GM12878 (cell line): Measurements from ENCODE around the gene CASP4. TPM values are rescaled to one million over a fixed set of nuclear protein-coding genes. Genes with fewer than 3 reads are reported as not detected.

Source experiments
- ATAC-seq: fragments of 200-7000 bp; cut with Tn5 transposase; 3 replicates; pipeline ENCODE4 v1.9.1; 2020; ENCODE audit warnings: mild to moderate bottlenecking, moderate library complexity
- BruUV-seq: library from RNA; stranded (reverse); fragments of 400-500 nt; replicated peaks from 2 replicates; lab custom pipeline; 2021; lab: Mats Ljungman, UMichigan
- CTCF ChIA-PET: fragments of 300-600 bp; sonication (Branson Sonifier 250); formaldehyde crosslinking; extraction: SDS; loops from one replicate; lab custom pipeline; 2021; ENCODE audit warnings: inconsistent platforms; lab: Yijun Ruan, JAX
- POLR2A ChIA-PET: fragments of 350-600 bp; formaldehyde crosslinking; extraction: SDS; loops from one replicate; lab custom pipeline; 2021; ENCODE audit warnings: inconsistent platforms; lab: Charles Lee
- RAD21 ChIA-PET: fragments of 300-600 bp; sonication (Branson Sonifier 250); formaldehyde crosslinking; loops from one replicate; lab custom pipeline; 2023; ENCODE audit warnings: antibody characterized with exemption; ENCODE audit not compliant: unreplicated experiment; lab: Charles Lee
- SMC1A ChIA-PET: fragments of 300-600 bp; sonication (Branson Sonifier 250); formaldehyde crosslinking; loops from one replicate; lab custom pipeline; 2023; ENCODE audit not compliant: unreplicated experiment, uncharacterized antibody; lab: Charles Lee
- DNase-seq: peaks from one replicate; pipeline ENCODE4 v3.0.0-alpha.2; 2011; ENCODE audit warnings: low read depth, low spot score
- FAIRE-seq: peaks from 3 replicates; lab custom pipeline; 2011; peaks lifted over from hg19 to GRCh38; lab: Jason Lieb, UNC
- H2AFZ ChIP-seq: 2 replicates; pipeline ENCODE4 v1.6.0; 2011; ENCODE audit warnings: low read depth, low read length, control low read depth; ENCODE audit not compliant: control insufficient read depth
- H3K27ac ChIP-seq: 2 replicates; pipeline ENCODE4 v1.5.1; 2011; ENCODE audit warnings: control low read depth; ENCODE audit not compliant: control insufficient read depth, insufficient read depth
- H3K27me3 ChIP-seq, 2 experiments: replicated peaks in 1 of 2; 2 replicates each; pipeline versions ENCODE4 v1.6.0 to v1.6.1; 2011; ENCODE audit warnings: low read length in 1 of 2; ENCODE audit not compliant: control insufficient read depth in 2 of 2, insufficient read depth in 2 of 2
- H3K36me3 ChIP-seq, 2 experiments: 2 replicates each; pipeline ENCODE4 v1.5.1; 2011; ENCODE audit warnings: low read length in 1 of 2; ENCODE audit not compliant: control insufficient read depth in 2 of 2, insufficient read depth in 2 of 2
- H3K4me1 ChIP-seq: 2 replicates; pipeline ENCODE4 v1.6.1; 2011; ENCODE audit warnings: mild to moderate bottlenecking, low read length, moderate library complexity, mixed read lengths; ENCODE audit not compliant: control insufficient read depth, insufficient read depth
- H3K4me2 ChIP-seq: 2 replicates; pipeline ENCODE4 v1.6.0; 2011; ENCODE audit warnings: control low read depth; ENCODE audit not compliant: control insufficient read depth, insufficient read depth
- H3K4me3 ChIP-seq: fragments of 200-600 bp; sonication (generic); 2 replicates; pipeline ENCODE4 v1.5.1; 2016
- H3K79me2 ChIP-seq: 2 replicates; pipeline ENCODE4 v1.6.0; 2011; ENCODE audit warnings: low read length; ENCODE audit not compliant: control insufficient read depth, insufficient read depth
- H3K9ac ChIP-seq: 2 replicates; pipeline ENCODE4 v1.8.0; 2011; ENCODE audit warnings: low read length, control low read depth, mixed read lengths; ENCODE audit not compliant: control insufficient read depth, insufficient read depth
- H3K9me3 ChIP-seq: replicated peaks from 3 replicates; pipeline ENCODE4 v1.5.1; 2011; ENCODE audit warnings: mild to moderate bottlenecking, low read length; ENCODE audit not compliant: control insufficient read depth, insufficient read depth
- H4K20me1 ChIP-seq: 2 replicates; pipeline ENCODE4 v1.6.0; 2011; ENCODE audit not compliant: control insufficient read depth, insufficient read depth
- CHD4 ChIP-seq: fragments of 200-600 bp; sonication (generic); IDR thresholded peaks from 2 replicates; pipeline ENCODE4 v1.6.1; 2016; ENCODE audit warnings: mild to moderate bottlenecking
- ELK1 ChIP-seq: IDR thresholded peaks from 2 replicates; pipeline ENCODE4 v1.6.1; 2012; ENCODE audit warnings: low read depth, low read length, improper control_type of control experiment
- HDAC2 ChIP-seq: fragments of 200-600 bp; sonication (generic); IDR thresholded peaks from 2 replicates; pipeline ENCODE4 v1.6.1; 2017
- KAT2A ChIP-seq: conservative IDR thresholded peaks from 2 replicates; pipeline ENCODE4 v1.6.1; 2011; ENCODE audit warnings: low read depth, low read length; ENCODE audit not compliant: control insufficient read depth
- SMAD5 ChIP-seq: IDR thresholded peaks from 2 replicates; pipeline ENCODE4 v1.6.1; 2016; ENCODE audit warnings: antibody characterized with exemption, low read depth
- ZNF207 ChIP-seq: fragments of 450-650 bp; IDR thresholded peaks from 2 replicates; pipeline ENCODE4 v1.6.1; 2014; ENCODE audit warnings: antibody characterized with exemption, mild to moderate bottlenecking, borderline replicate concordance
- WGBS: methylation state at CpG from one replicate; pipeline ENCODE4 v1.1.6; 2016; ENCODE audit warnings: low lambda C conversion rate; ENCODE audit not compliant: insufficient replicate concordance, insufficient coverage; ENCODE audit errors: missing lambda C conversion rate; 5-methylcytosine and 5-hydroxymethylcytosine counted together
- in situ Hi-C: fragments of 300-500 bp; cut with MboI; formaldehyde crosslinking; loops from 9 replicates; pipeline ENCODE4 v1.14.3; 2018; ENCODE audit warnings: mixed read lengths
- intact Hi-C: fragments of 100-400 bp; cut with micrococcal nuclease; formaldehyde crosslinking; loops from one replicate; pipeline ENCODE4 v1.14.2; 2022; ENCODE audit not compliant: unreplicated experiment
- polyA plus RNA-seq, 11 experiments: library from polyadenylated mRNA; depleted of rRNA in 4 of 11; unstranded in 6 of 11; stranded (reverse) in 5 of 11; fragments of >200 nt; fragmentation: Nextera tagmentation in 4 of 11; fragmentation: Illumina TruSeq in 1 of 11; extraction: Ambion mirVana in 4 of 11; extraction: Trizol in 1 of 11; gene quantifications; 1 replicate in 1 of 11; 2 replicates in 10 of 11; pipeline versions ENCODE4 v1.2.1 to v1.2.3, GENCODE V29; 2011 to 2016; ENCODE audit warnings: inconsistent platforms in 2 of 11, missing spikeins in 2 of 11, low read depth in 1 of 11
- total RNA-seq, 4 experiments: library from RNA; depleted of rRNA in 3 of 4; stranded (reverse); fragments of >200 nt in 3 of 4; fragmentation: Illumina TruSeq in 1 of 4; extraction: Trizol in 1 of 4; gene quantifications; 2 replicates each; pipeline versions ENCODE4 v1.2.1 to v1.2.3, GENCODE V29; 2013 to 2021
- TF ChIP-seq, protein P1 (sequence below): fragments of 450-650 bp; IDR thresholded peaks from 2 replicates; pipeline ENCODE4 v1.6.1; 2017; ENCODE audit warnings: mild to moderate bottlenecking, low read depth, inconsistent platforms; ENCODE audit not compliant: poor library complexity, severe bottlenecking
- TF ChIP-seq, protein P2 (sequence below): IDR thresholded peaks from 2 replicates; pipeline ENCODE4 v1.6.1; 2011; ENCODE audit warnings: borderline replicate concordance, low read depth, mild to moderate bottlenecking, moderate library complexity, low read length; ENCODE audit not compliant: insufficient read depth, poor library complexity, severe bottlenecking
- TF ChIP-seq, protein P3 (sequence below), 3 experiments: IDR thresholded peaks in 2 of 3; conservative IDR thresholded peaks in 1 of 3; 2 replicates each; pipeline ENCODE4 v1.5.1; 2011; ENCODE audit warnings: low read depth in 3 of 3, low read length in 3 of 3, mild to moderate bottlenecking in 3 of 3, control low read depth in 2 of 3, moderate library complexity in 2 of 3, inconsistent platforms in 1 of 3, mixed read lengths in 1 of 3; ENCODE audit not compliant: control insufficient read depth in 2 of 3, insufficient read depth in 1 of 3; ENCODE audit errors: extremely low read depth in 1 of 3

The CASP4 gene
- total and polyA plus RNA-seq, 10 of the 15 experiments (the other 5 are each of a cell fraction or from before 2014, with no cell fraction given): 25.3 to 113 (median 50.0) TPM

DNA sequence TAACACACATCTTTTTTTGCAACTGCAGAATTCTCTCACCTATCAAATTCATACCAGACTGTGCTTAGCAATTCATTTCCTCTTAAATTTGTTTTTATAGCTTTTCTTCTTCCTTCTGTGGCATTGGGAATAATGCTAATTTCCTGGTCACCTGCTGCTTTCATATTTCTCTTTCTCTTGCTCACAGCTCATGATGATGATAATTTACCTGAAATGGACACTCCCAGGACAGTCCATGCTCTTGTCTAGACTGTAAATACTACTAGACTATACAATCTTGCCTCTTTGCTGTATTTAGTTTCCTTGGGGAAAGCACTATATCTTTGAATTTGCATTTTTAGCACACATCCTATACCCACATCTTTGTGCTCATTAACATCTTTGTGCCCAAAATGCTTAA, 39.1 kb upstream of the CASP4 start:
- Histone ChIP-seq H3K27me3 (no peaks in the 10 kb centered on the region), H3K36me3 (no peaks in the 10 kb centered on the region), H3K9ac (no peak overlapping the region), H3K4me3 (no peak overlapping the region), H3K79me2 (no peaks in the 10 kb centered on the region), H3K4me1 (no peaks in the 10 kb centered on the region), H3K9me3 (no peaks in the 10 kb centered on the region), H3K4me2 (no peak overlapping the region), H3K27ac (no peak overlapping the region), H4K20me1 (no peaks in the 10 kb centered on the region), H2AFZ (no peak overlapping the region)
- ATAC-seq (no peak), DNase-seq (no peak), FAIRE-seq (no peak)
- TF ChIP-seq KAT2A: no peak
- no peak for TF ChIP-seq SMAD5
- intact Hi-C loops (no loop called here), in situ Hi-C loops (loop anchor here (10.0 kb wide), 1 partner anchor 393 kb away; no protein-coding TSS in a partner anchor)
- CTCF ChIA-PET: interaction anchor here (1.5 kb wide), 1 partner anchor 60 kb away, joined by 4 read pairs; no protein-coding TSS in a partner anchor
- SMC1A ChIA-PET: interaction anchor here (0.7 kb wide), 1 partner anchor 855 kb away, joined by 3 read pairs; no protein-coding TSS in a partner anchor
- POLR2A ChIA-PET: no interaction called here
- RAD21 ChIA-PET: no interaction called here
- no TSS peak for BruUV-seq

DNA sequence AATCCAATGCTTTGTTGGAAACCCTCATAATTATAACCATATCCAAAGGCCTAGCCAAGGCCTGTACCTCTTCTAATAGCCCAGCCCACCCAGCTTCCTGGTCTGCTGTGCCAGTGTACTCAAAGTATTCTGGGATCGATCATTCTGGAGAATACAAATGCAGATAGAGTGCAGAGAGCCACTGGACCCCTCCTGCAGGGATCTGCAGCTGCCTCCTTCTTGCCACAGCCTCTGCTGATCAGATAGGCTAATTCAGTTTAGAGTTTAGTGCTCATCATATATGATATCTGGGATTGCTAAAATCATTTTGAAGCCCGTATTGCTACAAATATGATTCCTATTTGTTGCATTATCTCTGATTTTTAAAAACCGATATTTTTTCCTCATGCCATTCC, 37.1 kb upstream of the CASP4 start:
- H3K4me2 ChIP-seq: no peak overlapping the region
- TF ChIP-seq, protein P1, sequence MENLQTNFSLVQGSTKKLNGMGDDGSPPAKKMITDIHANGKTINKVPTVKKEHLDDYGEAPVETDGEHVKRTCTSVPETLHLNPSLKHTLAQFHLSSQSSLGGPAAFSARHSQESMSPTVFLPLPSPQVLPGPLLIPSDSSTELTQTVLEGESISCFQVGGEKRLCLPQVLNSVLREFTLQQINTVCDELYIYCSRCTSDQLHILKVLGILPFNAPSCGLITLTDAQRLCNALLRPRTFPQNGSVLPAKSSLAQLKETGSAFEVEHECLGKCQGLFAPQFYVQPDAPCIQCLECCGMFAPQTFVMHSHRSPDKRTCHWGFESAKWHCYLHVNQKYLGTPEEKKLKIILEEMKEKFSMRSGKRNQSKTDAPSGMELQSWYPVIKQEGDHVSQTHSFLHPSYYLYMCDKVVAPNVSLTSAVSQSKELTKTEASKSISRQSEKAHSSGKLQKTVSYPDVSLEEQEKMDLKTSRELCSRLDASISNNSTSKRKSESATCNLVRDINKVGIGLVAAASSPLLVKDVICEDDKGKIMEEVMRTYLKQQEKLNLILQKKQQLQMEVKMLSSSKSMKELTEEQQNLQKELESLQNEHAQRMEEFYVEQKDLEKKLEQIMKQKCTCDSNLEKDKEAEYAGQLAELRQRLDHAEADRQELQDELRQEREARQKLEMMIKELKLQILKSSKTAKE: no peak
- TF ChIP-seq, protein P2, sequence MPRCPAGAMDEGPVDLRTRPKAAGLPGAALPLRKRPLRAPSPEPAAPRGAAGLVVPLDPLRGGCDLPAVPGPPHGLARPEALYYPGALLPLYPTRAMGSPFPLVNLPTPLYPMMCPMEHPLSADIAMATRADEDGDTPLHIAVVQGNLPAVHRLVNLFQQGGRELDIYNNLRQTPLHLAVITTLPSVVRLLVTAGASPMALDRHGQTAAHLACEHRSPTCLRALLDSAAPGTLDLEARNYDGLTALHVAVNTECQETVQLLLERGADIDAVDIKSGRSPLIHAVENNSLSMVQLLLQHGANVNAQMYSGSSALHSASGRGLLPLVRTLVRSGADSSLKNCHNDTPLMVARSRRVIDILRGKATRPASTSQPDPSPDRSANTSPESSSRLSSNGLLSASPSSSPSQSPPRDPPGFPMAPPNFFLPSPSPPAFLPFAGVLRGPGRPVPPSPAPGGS: no peak
- no peak for TF ChIP-seq CHD4
- no peak for TF ChIP-seq ZNF207
- TF ChIP-seq HDAC2: no peak
- TF ChIP-seq, protein P3, sequence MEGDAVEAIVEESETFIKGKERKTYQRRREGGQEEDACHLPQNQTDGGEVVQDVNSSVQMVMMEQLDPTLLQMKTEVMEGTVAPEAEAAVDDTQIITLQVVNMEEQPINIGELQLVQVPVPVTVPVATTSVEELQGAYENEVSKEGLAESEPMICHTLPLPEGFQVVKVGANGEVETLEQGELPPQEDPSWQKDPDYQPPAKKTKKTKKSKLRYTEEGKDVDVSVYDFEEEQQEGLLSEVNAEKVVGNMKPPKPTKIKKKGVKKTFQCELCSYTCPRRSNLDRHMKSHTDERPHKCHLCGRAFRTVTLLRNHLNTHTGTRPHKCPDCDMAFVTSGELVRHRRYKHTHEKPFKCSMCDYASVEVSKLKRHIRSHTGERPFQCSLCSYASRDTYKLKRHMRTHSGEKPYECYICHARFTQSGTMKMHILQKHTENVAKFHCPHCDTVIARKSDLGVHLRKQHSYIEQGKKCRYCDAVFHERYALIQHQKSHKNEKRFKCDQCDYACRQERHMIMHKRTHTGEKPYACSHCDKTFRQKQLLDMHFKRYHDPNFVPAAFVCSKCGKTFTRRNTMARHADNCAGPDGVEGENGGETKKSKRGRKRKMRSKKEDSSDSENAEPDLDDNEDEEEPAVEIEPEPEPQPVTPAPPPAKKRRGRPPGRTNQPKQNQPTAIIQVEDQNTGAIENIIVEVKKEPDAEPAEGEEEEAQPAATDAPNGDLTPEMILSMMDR (IDR thresholded peaks at IDR 0.05 in 2 of 3, conservative IDR thresholded peaks at IDR 0.05 in 1 of 3; ENCODE audit: control insufficient read depth in 2 of 3, extremely low read depth in 1 of 3, insufficient read depth in 1 of 3, low read depth in 3 of 3, low read length in 3 of 3): no peak
- TF ChIP-seq ELK1: no peak

More for the DNA sequence above, 37.1 kb upstream of the CASP4 start:
- no peak overlapping the region for H3K9ac ChIP-seq
- ATAC-seq (no peak), DNase-seq (no peak), FAIRE-seq (no peak)
- no peaks in the 10 kb centered on the region for H3K79me2 ChIP-seq
- SMC1A ChIA-PET: interaction anchor here (1.0 kb wide), 1 partner anchor 11 kb away, joined by 3 read pairs; no protein-coding TSS in a partner anchor
- H2AFZ ChIP-seq: no peak overlapping the region
- BruUV-seq: no TSS peak
- H3K27ac ChIP-seq: no peak overlapping the region
- H3K4me3 ChIP-seq: no peak overlapping the region
- no peaks in the 10 kb centered on the region for H3K4me1 ChIP-seq
- H3K36me3 ChIP-seq: no peaks in the 10 kb centered on the region
- no peaks in the 10 kb centered on the region for H3K27me3 ChIP-seq
- CTCF ChIA-PET: interaction anchor here (0.6 kb wide), 1 partner anchor 194 kb away, joined by 4 read pairs; no protein-coding TSS in a partner anchor
- H4K20me1 ChIP-seq: no peaks in the 10 kb centered on the region
- H3K9me3 ChIP-seq: no peaks in the 10 kb centered on the region
- intact Hi-C loops (no loop called here), in situ Hi-C loops (loop anchor here (10.0 kb wide), 1 partner anchor 391 kb away; no protein-coding TSS in a partner anchor)
- RAD21 ChIA-PET: no interaction called here
- 41% methylated on average over 3 of the region's 3 CpGs for WGBS
- POLR2A ChIA-PET: no interaction called here
